CD8-positive, alpha-beta memory T cell (primary cell): ENCODE results near the gene WNT9B. TPM values are rescaled to one million over a fixed set of nuclear protein-coding genes. Genes with fewer than 3 reads are reported as not detected.

Source experiments
- CTCF ChIA-PET: fragments of 350-600 bp; sonication (Branson Sonifier 250); formaldehyde crosslinking; loops from one replicate; lab custom pipeline; 2021; ENCODE audit warnings: antibody characterized with exemption; lab: Charles Lee
- POLR2A ChIA-PET: fragments of 350-600 bp; sonication (Branson Sonifier 250); formaldehyde crosslinking; loops from one replicate; lab custom pipeline; 2021; ENCODE audit warnings: antibody characterized with exemption; lab: Charles Lee
- DNase-seq, 5 donors: peaks; one replicate each; pipeline versions ENCODE4 v3.0.0 to v3.0.0-alpha.2; 2020 to 2022; ENCODE audit warnings: mixed read lengths in 1 of 5
- H3K27ac ChIP-seq: one replicate; pipeline ENCODE4 v1.7.0; 2013; ENCODE audit warnings: low read depth, mild to moderate bottlenecking, low read length, moderate library complexity
- H3K27me3 ChIP-seq: 2 replicates; pipeline ENCODE4 v1.7.0; 2013; ENCODE audit warnings: low read length, mild to moderate bottlenecking; ENCODE audit not compliant: insufficient read depth, poor library complexity, severe bottlenecking
- H3K36me3 ChIP-seq: 2 replicates; pipeline ENCODE4 v1.7.0; 2013; ENCODE audit warnings: mild to moderate bottlenecking, low read length, moderate library complexity; ENCODE audit not compliant: insufficient read depth
- H3K4me1 ChIP-seq: 2 replicates; pipeline ENCODE4 v1.7.0; 2013; ENCODE audit warnings: mild to moderate bottlenecking, low read length, moderate library complexity; ENCODE audit not compliant: insufficient read depth
- H3K4me3 ChIP-seq: 2 replicates; pipeline ENCODE4 v1.7.0; 2013; ENCODE audit warnings: mild to moderate bottlenecking, low read length
- H3K9me3 ChIP-seq: 2 replicates; pipeline ENCODE4 v1.7.0; 2013; ENCODE audit warnings: mild to moderate bottlenecking, low read length
- H3K27ac Mint-ChIP-seq, 8 donors: one replicate each; pipeline ENCODE4 v1.8.0; 2020 to 2021; ENCODE audit warnings: mixed read lengths in 8 of 8, mild to moderate bottlenecking in 6 of 8, inconsistent platforms in 3 of 8, moderate library complexity in 3 of 8
- H3K27me3 Mint-ChIP-seq, 2 donors: one replicate each; pipeline ENCODE4 v1.8.0; 2020 to 2021; ENCODE audit warnings: mixed read lengths in 2 of 2, mild to moderate bottlenecking in 1 of 2, moderate library complexity in 1 of 2
- H3K36me3 Mint-ChIP-seq, 3 donors: one replicate each; pipeline ENCODE4 v1.8.0; 2020 to 2021; ENCODE audit warnings: mixed read lengths in 3 of 3, inconsistent platforms in 1 of 3, mild to moderate bottlenecking in 1 of 3
- H3K4me1 Mint-ChIP-seq, 3 donors: one replicate each; pipeline ENCODE4 v1.8.0; 2020 to 2021; ENCODE audit warnings: mixed read lengths in 3 of 3, inconsistent platforms in 1 of 3, mild to moderate bottlenecking in 1 of 3
- H3K4me3 Mint-ChIP-seq, 7 donors: one replicate each; pipeline ENCODE4 v1.8.0; 2020 to 2021; ENCODE audit warnings: mixed read lengths in 7 of 7, mild to moderate bottlenecking in 6 of 7, moderate library complexity in 4 of 7, inconsistent platforms in 2 of 7
- H3K9me3 Mint-ChIP-seq, 5 donors: one replicate each; pipeline ENCODE4 v1.8.0; 2020 to 2022; ENCODE audit warnings: mixed read lengths in 5 of 5, mild to moderate bottlenecking in 3 of 5, moderate library complexity in 2 of 5, inconsistent platforms in 1 of 5
- polyA plus RNA-seq: library from polyadenylated mRNA; unstranded; fragments of 300-500 nt; fragmentation: Illumina TruSeq; gene quantifications from one replicate; pipeline ENCODE4 v1.2.3, GENCODE V29; 2021
- total RNA-seq, 2 experiments: library from RNA; stranded (reverse); gene quantifications; one replicate each; pipeline ENCODE4 v1.2.3, GENCODE V29; 2021

The WNT9B gene, protein sequence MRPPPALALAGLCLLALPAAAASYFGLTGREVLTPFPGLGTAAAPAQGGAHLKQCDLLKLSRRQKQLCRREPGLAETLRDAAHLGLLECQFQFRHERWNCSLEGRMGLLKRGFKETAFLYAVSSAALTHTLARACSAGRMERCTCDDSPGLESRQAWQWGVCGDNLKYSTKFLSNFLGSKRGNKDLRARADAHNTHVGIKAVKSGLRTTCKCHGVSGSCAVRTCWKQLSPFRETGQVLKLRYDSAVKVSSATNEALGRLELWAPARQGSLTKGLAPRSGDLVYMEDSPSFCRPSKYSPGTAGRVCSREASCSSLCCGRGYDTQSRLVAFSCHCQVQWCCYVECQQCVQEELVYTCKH
- not detected for total RNA-seq
- not detected for polyA plus RNA-seq

DNA sequence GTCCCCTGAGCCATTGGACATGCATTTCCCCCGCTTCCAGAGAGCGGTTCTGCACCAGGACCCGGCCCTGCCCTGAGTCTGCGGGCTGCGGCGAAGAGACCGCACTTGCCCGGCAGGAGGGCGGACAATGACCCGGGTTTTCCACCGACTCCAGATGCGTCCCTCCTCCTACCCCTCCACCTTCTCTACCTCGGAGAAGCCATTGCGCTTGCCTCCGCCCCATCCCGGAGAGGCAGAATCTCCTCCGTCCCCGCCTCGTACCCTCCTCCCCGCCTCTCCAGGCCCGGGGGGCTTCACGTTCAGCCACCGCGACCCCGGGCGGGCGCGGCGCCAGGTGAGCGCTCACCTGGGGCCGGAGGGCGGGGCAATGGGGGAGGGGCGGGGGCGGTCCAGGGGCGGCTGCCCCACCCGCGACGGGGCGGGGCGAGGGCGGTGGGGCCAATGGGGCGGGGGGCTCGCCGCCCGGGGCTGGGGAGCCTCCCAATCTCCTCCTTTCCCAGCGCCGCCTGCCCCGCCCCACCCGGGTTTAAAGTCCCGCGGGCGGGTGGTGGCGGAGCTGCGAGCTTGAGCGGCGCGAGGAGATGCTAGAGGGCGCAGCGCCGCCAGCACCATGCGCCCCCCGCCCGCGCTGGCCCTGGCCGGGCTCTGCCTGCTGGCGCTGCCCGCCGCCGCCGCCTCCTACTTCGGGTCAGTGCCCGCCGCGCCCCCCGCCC lies at the start of gene WNT9B:
TSS of gene WNT9B (plus strand) at position 555 of the 713 bp plus-strand sequence. CDS start at position 611, 56 bp downstream.
- Histone ChIP-seq H3K36me3 (no peaks in the 10 kb centered on the region), H3K9me3 (no peaks in the 10 kb centered on the region), H3K4me3 (no peak within 1 kb of the TSS), H3K4me1 (no peaks in the 10 kb centered on the region), H3K27ac (no peak within 1 kb of the TSS), H3K27me3 (peaks cover 25% of the 10 kb centered on the region)
- Mint-ChIP-seq H3K27ac (no peak within 1 kb of the TSS), H3K9me3 (no peaks in the 10 kb centered on the region), H3K4me1 (peaks cover 11 to 12% (median 11%) of the 10 kb centered on the region in 3 donors), H3K36me3 (no peaks in the 10 kb centered on the region), H3K27me3 (peaks cover 63 to 77% of the 10 kb centered on the region in 2 donors), H3K4me3 (peak within 1 kb of the TSS in 6 of 7 donors; percentile 57 to 77 (median 70))
- CTCF ChIA-PET: no interaction called here
- DNase-seq: no peak
- POLR2A ChIA-PET: no interaction called here

DNA sequence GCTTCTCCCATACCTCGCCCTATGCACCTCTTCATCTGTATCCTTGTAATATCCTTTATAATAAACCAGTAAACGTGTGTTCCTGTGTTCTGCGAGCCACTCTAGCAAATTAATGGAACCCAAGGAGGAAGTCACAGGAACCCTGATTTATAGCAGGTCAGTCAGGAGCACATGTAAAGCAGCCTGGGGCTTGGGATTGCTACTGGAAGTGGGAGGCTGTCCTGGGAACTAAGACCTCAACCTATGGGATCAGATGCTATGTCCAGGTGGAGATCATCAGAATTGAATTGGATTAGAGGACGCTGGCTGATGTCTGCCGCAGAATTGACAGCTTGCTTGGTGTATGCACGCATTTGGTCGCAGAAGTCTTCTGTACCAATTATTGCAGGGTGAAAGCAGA lies 48.6 kb upstream of the WNT9B start:
- H3K4me3 Mint-ChIP-seq: no peak overlapping the region
- H3K36me3 Mint-ChIP-seq: no peaks in the 10 kb centered on the region
- no peaks in the 10 kb centered on the region for H3K36me3 ChIP-seq
- H3K9me3 ChIP-seq: no peaks in the 10 kb centered on the region
- no peak for DNase-seq
- ChIA-PET CTCF (no interaction called here), POLR2A (no interaction called here)
- H3K9me3 Mint-ChIP-seq: no peaks in the 10 kb centered on the region
- peaks cover 11 to 24% of the 10 kb centered on the region in 2 donors for H3K27me3 Mint-ChIP-seq
- H3K4me3 ChIP-seq: no peak overlapping the region
- H3K27ac ChIP-seq: no peak overlapping the region
- H3K27ac Mint-ChIP-seq: no peak overlapping the region
- H3K4me1 Mint-ChIP-seq: no peaks in the 10 kb centered on the region
- no peaks in the 10 kb centered on the region for H3K4me1 ChIP-seq
- no peaks in the 10 kb centered on the region for H3K27me3 ChIP-seq

DNA sequence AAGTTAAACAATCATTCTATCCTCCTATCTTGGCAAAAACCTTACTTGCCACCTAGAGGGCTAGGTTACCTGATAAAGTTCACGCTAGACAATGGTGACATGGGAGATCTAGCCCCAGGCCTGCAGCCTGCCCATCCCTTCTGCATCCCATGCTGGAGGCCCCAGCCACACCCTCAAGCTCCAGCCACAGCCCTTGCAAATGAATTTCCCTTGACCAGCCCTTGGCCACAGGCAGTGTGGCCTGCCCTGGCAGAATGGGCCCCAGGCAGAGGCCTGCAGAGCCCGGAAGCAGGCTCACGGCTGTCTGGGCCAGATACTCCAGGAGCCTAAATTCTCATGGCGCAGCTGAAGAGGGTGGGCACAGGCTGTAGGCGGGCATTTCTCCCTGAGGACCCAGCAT lies 47.8 kb upstream of the WNT9B start:
- DNase-seq: no peak
- Histone ChIP-seq H3K9me3 (no peaks in the 10 kb centered on the region), H3K27me3 (no peaks in the 10 kb centered on the region), H3K27ac (no peak overlapping the region), H3K4me3 (no peak overlapping the region), H3K36me3 (no peaks in the 10 kb centered on the region), H3K4me1 (no peaks in the 10 kb centered on the region)
- Mint-ChIP-seq H3K27ac (no peak overlapping the region), H3K9me3 (no peaks in the 10 kb centered on the region), H3K27me3 (peaks cover 11 to 24% of the 10 kb centered on the region in 2 donors), H3K4me3 (no peak overlapping the region), H3K36me3 (no peaks in the 10 kb centered on the region), H3K4me1 (no peaks in the 10 kb centered on the region)
- ChIA-PET CTCF (no interaction called here), POLR2A (interaction anchor here (0.7 kb wide), 1 partner anchor 60 kb away, joined by 5 read pairs; no protein-coding TSS in a partner anchor)

DNA sequence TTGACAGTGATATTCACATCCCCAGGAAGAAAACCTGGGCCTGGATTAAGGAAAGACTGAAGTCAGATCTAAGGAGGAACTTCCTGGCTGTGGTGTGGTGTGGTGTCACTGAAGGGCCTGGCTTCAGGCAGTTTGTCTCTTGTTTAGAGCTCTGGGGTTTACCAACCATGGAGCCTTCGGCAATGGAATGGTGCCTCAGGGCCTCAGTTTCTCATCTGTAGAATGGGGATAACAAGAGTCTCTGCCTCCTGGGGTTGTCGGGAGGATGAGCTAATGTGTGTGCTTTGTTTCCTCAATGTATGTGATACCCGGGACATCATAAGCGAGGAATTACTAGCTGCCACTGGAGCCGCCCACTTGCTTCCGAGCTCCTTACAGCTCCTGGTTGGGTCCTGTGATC lies 45.6 kb upstream of the WNT9B start:
- DNase-seq: no peak
- no peaks in the 10 kb centered on the region for H3K36me3 ChIP-seq
- Mint-ChIP-seq H3K4me1 (no peaks in the 10 kb centered on the region), H3K4me3 (no peak overlapping the region), H3K36me3 (no peaks in the 10 kb centered on the region), H3K9me3 (no peaks in the 10 kb centered on the region), H3K27me3 (peaks cover 10 to 15% of the 10 kb centered on the region in 2 donors), H3K27ac (no peak overlapping the region)
- POLR2A ChIA-PET: no interaction called here
- H3K4me1 ChIP-seq: no peaks in the 10 kb centered on the region
- H3K4me3 ChIP-seq: no peak overlapping the region
- no peaks in the 10 kb centered on the region for H3K9me3 ChIP-seq
- H3K27ac ChIP-seq: no peak overlapping the region
- H3K27me3 ChIP-seq: no peaks in the 10 kb centered on the region
- CTCF ChIA-PET: interaction anchor here (1.3 kb wide), 1 partner anchor 17 kb away, joined by 3 read pairs; no protein-coding TSS in a partner anchor

DNA sequence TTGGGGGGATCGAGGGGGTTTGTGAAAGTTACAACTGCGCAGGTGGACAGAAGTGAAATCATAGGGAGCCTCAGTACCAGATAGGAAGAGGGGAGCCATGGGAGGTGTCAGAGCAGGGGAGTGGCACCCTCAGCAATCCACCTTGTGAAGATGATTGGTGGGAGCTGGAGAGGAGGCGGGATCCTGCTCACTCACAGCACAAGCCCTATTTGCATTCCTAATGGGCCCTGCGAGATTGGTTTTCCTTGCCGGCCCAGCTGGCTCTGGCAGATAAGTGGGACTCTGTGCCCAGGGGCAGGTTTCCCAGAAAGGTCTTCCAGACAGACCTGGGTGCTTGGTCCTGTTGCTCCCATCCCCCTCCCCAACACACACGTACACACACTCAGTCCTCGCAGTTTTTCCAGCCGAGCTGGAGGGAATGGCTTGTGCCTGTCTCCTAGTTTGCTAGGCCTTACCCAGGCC lies 42.2 kb upstream of the WNT9B start:
- H3K36me3 ChIP-seq: no peaks in the 10 kb centered on the region
- H3K27me3 ChIP-seq: peaks cover 10% of the 10 kb centered on the region
- no peak overlapping the region for H3K4me3 ChIP-seq
- no peaks in the 10 kb centered on the region for H3K4me1 ChIP-seq
- no peaks in the 10 kb centered on the region for H3K36me3 Mint-ChIP-seq
- H3K9me3 ChIP-seq: no peaks in the 10 kb centered on the region
- no peaks in the 10 kb centered on the region for H3K4me1 Mint-ChIP-seq
- ChIA-PET CTCF (interaction anchor here (1.0 kb wide), 1 partner anchor 15 kb away, joined by 3 read pairs; no protein-coding TSS in a partner anchor), POLR2A (no interaction called here)
- no peak overlapping the region for H3K27ac ChIP-seq
- H3K27me3 Mint-ChIP-seq: peaks cover 26 to 39% of the 10 kb centered on the region in 2 donors
- H3K27ac Mint-ChIP-seq: no peak overlapping the region
- H3K4me3 Mint-ChIP-seq: no peak overlapping the region
- no peaks in the 10 kb centered on the region for H3K9me3 Mint-ChIP-seq
- DNase-seq: no peak

DNA sequence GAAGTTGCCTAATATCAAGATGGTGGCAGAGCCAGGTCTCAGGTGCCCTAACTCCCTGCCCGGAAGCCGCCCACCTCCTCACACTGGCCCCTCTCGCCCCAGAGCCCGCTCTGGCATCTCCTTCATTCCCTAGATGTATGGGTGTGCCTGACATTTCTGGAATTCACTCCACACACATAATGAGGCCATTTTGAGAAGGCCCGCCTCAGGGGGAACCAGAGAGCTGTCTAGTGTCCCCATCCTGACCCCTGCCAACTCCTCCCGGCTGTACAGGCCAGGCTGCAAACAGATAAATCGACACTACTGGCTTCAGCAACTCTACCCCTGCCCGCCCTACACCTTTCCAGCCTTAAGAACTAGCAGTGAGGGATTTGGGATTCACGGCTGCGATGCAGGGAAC lies 40.5 kb upstream of the WNT9B start:
- Mint-ChIP-seq H3K9me3 (no peaks in the 10 kb centered on the region), H3K27ac (no peak overlapping the region), H3K4me1 (no peaks in the 10 kb centered on the region), H3K36me3 (peaks cover 0 to 2% (median 0%) of the 10 kb centered on the region in 3 donors), H3K4me3 (no peak overlapping the region), H3K27me3 (peaks cover 31 to 52% of the 10 kb centered on the region in 2 donors)
- no peak for DNase-seq
- Histone ChIP-seq H3K27ac (no peak overlapping the region), H3K9me3 (no peaks in the 10 kb centered on the region), H3K4me1 (no peaks in the 10 kb centered on the region), H3K4me3 (no peak overlapping the region), H3K36me3 (no peaks in the 10 kb centered on the region), H3K27me3 (peaks cover 22% of the 10 kb centered on the region)
- ChIA-PET CTCF (no interaction called here), POLR2A (no interaction called here)

DNA sequence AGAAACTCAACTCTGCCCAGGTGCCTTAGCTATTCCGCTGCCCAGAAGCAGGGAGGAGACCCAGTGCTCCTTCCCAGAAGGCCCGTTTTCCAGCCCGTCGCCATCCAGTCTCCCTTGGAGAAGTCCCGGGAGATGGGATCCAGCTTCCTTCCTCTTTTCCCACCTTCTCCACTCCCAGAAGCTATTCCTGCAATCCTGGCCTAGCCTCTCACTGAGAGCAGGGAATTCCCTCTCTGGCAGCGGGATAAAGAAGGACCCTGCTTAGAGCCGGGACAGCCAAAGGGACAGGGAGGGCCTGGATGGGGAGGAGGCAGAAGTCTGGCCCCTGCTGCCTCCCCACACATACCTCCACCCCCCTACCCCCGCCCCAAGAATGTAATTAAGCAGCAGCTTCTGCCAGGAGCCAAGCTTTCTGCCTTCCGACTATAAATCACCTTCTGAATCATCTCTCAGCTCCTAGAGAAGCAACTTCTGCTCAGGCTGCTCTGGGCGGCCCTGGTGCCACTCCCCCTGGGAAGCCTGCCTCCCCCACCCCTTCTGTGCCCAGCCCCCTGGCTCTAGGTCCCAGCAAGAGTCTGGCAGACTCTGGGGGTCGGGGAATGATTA lies 39.3 kb upstream of the WNT9B start:
- Histone ChIP-seq H3K27me3 (peaks cover 35% of the 10 kb centered on the region), H3K4me1 (no peaks in the 10 kb centered on the region), H3K9me3 (no peaks in the 10 kb centered on the region), H3K27ac (no peak overlapping the region), H3K36me3 (no peaks in the 10 kb centered on the region), H3K4me3 (no peak overlapping the region)
- no peaks in the 10 kb centered on the region for H3K9me3 Mint-ChIP-seq
- no peak for DNase-seq
- H3K4me1 Mint-ChIP-seq: peaks cover 0 to 7% (median 4%) of the 10 kb centered on the region in 3 donors
- CTCF ChIA-PET: no interaction called here
- H3K27ac Mint-ChIP-seq: no peak overlapping the region
- peaks cover 39 to 60% of the 10 kb centered on the region in 2 donors for H3K27me3 Mint-ChIP-seq
- H3K4me3 Mint-ChIP-seq: no peak overlapping the region
- POLR2A ChIA-PET: no interaction called here
- H3K36me3 Mint-ChIP-seq: peaks cover 0 to 9% (median 0%) of the 10 kb centered on the region in 3 donors
